ENCODE data around the gene PDCD1LG2.

PDCD1LG2 gene

GRCh38 chr9:5561828-5562488, 51.6 kb downstream of the PDCD1LG2 start:
- H3K4me3 ChIP-seq (ENCODE audit: low read depth, low read length): no peak overlapping the region
- no peak for TF ChIP-seq CTCF (conservative IDR thresholded peaks at IDR 0.05; ENCODE audit: low read depth, low read length)
- DNase-seq (ENCODE audit: low read depth): no peak

DNA sequence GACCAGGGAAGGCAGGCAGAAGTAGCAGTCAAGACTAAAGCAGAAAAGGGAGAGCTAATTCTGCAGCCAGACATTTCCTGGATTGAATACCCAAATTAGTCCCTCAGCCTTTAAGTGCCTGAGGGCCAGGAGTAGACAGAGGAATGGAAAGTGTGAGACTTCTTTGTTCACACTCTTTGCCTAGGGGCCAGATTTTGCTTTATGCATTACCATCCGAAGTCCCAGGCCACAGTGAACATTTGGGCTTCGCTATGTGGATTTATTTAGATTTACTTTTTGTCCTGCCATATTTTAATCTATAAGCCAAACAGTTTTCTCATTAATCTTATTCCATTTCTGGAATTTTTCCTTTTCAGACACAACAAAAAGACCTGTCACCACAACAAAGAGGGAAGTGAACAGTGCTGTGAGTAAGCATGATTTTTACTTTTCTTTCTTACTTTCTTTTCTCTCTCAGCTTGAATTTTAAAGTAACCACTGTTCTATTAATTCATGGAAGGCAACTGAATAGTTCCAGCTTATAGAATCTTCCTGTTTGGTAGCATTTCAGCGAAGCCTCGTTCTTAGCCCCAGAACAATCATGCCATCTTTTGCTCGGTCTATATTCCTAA, 52.6 kb downstream of the PDCD1LG2 start:
- no peak for DNase-seq (ENCODE audit: low read depth)
- H3K4me3 ChIP-seq (ENCODE audit: low read depth, low read length): no peak overlapping the region
- no peak for TF ChIP-seq CTCF (conservative IDR thresholded peaks at IDR 0.05; ENCODE audit: low read depth, low read length)

GRCh38 chr9:5563417-5563815, 53.1 kb downstream of the PDCD1LG2 start:
- no peak overlapping the region for H3K4me3 ChIP-seq (ENCODE audit: low read depth, low read length)
- no peak for TF ChIP-seq CTCF (conservative IDR thresholded peaks at IDR 0.05; ENCODE audit: low read depth, low read length)
- DNase-seq (ENCODE audit: low read depth): no peak

- no peak for TF ChIP-seq CTCF (conservative IDR thresholded peaks at IDR 0.05; ENCODE audit: low read depth, low read length)
- DNase-seq (ENCODE audit: low read depth): no peak
- no peak overlapping the region for H3K4me3 ChIP-seq (ENCODE audit: low read depth, low read length)
These were observed 53.6 kb downstream of the PDCD1LG2 start for GRCh38 chr9:5563886-5564285.

DNA sequence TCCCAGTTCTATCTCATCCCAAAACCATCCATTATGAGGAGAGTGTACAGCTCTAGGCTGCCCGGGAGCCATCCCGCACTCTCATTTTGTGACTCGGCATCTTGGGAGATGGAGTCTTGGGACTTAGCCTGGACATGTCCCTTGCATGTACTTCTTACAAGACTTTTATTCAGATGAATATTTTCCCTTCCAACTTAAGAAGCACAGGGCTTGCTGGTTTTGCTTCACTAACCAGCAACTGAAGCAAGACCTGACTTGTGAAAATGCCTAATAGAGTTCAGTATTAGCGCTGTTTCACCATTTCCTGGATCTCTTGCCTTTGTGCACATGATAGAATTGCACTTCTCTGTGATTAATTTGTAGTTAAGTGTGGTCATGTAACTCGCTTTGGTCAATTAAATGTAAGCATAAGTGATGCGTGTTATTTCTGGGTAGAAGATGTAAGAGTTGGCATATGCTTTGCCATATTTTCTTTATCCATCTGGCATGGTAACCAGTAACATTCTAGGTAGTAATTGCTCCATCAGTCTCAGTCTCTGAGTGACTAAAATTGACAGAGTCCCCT, 55.8 kb downstream of the PDCD1LG2 start:
- no peak overlapping the region for H3K4me3 ChIP-seq (ENCODE audit: low read depth, low read length)
- no peak for DNase-seq (ENCODE audit: low read depth)
- TF ChIP-seq CTCF (conservative IDR thresholded peaks at IDR 0.05; ENCODE audit: low read depth, low read length): no peak

DNA sequence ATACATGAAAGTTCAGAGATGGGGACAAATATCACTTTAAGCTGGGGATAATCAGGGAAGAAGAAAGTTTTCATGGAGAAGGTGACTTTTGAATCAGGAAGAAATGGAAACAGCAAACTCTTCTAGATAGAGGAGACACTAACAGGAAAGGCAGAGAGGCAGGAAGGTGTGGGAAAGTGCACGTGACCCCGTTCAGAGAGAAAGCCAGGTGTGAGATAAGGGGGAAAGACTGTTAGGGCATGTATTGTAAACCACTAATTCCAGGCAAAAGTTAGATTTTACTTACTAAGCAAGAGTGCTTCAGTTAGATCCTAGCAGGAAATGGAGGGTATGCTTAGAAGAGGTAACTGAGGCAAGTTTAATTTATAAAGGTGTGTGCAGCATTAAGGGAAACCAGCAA, 58.5 kb downstream of the PDCD1LG2 start:
- H3K4me3 ChIP-seq (ENCODE audit: low read depth, low read length): no peak overlapping the region
- TF ChIP-seq CTCF (conservative IDR thresholded peaks at IDR 0.05; ENCODE audit: low read depth, low read length): no peak
- DNase-seq (ENCODE audit: low read depth): no peak

DNA sequence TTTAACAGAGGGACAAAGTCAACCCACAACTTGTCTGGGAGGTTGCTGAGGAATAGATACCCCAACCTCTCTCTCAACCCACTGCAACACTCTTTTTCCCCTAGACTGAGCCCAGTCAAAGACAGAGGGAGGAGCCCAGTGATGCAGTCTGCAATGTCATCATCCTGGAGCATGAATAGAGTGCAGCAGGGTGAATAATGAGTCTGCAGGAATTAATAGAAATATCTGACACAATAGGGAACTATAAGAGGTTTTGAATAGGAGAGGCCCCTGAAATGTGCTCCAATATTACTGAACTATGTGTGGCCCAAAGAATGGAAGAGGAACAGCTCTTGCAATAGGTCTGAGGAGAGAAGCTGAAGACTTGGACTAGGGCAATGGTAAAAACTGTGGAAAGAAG, 59.1 kb downstream of the PDCD1LG2 start:
- no peak for DNase-seq (ENCODE audit: low read depth)
- TF ChIP-seq CTCF (conservative IDR thresholded peaks at IDR 0.05; ENCODE audit: low read depth, low read length): no peak
- no peak overlapping the region for H3K4me3 ChIP-seq (ENCODE audit: low read depth, low read length)
